ENCODE results near the gene FUNDC2. TPM values are rescaled to one million over a fixed set of nuclear protein-coding genes. Genes with fewer than 3 reads are reported as not detected.

Gene FUNDC2
- total RNA-seq, 3 donors from 2014 or later (not counting 1 experiment from before 2014, with no cell fraction given), result 49.7 to 52.9 (median 52.1) TPM

DNA sequence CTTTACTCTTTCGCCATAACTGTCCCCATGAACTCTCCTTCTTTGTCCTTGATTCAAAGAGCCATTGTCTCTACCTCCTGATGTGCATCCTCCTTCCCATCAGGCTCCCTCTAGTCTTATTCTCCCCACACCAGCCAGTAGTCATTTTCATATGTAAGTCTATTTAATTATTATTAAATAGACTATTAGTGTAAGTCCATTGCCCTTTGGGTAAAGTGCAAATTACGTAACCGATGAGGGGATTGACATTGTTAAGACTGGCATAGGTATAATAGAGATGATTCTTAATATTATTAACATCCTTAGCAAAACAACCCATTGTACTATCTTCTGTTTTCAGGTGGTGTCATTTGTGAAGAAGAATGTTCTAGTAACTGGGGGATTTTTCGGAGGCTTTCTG lies 27.6 kb downstream of the FUNDC2 start:
- Histone ChIP-seq H3K4me3 (ENCODE audit: low read length) (no peak overlapping the region), H3K27me3 (ENCODE audit: control insufficient read depth, insufficient read depth, low read length) (no peaks in the 10 kb centered on the region), H3K36me3 (ENCODE audit: control insufficient read depth, insufficient read depth, low read length) (peaks cover 7% of the 10 kb centered on the region), H3K27ac (ENCODE audit: low read length) (no peak overlapping the region), H3K4me1 (ENCODE audit: control insufficient read depth, insufficient read depth, low read length) (peaks cover 15% of the 10 kb centered on the region), H3K9me3 (ENCODE audit: control insufficient read depth, insufficient read depth, low read length) (no peaks in the 10 kb centered on the region)
- no peak for ATAC-seq
- no peak for DNase-seq
- 100% methylated on average over 1 of the region's 4 CpGs for WGBS (ENCODE audit: insufficient coverage)
- H3K4me3 Mint-ChIP-seq, result no peak overlapping the region
- intact Hi-C loops (cut with micrococcal nuclease), result no loop called here
- TF ChIP-seq, protein P1, sequence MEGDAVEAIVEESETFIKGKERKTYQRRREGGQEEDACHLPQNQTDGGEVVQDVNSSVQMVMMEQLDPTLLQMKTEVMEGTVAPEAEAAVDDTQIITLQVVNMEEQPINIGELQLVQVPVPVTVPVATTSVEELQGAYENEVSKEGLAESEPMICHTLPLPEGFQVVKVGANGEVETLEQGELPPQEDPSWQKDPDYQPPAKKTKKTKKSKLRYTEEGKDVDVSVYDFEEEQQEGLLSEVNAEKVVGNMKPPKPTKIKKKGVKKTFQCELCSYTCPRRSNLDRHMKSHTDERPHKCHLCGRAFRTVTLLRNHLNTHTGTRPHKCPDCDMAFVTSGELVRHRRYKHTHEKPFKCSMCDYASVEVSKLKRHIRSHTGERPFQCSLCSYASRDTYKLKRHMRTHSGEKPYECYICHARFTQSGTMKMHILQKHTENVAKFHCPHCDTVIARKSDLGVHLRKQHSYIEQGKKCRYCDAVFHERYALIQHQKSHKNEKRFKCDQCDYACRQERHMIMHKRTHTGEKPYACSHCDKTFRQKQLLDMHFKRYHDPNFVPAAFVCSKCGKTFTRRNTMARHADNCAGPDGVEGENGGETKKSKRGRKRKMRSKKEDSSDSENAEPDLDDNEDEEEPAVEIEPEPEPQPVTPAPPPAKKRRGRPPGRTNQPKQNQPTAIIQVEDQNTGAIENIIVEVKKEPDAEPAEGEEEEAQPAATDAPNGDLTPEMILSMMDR (IDR thresholded peaks at IDR 0.05), result no peak
- H3K36me3 Mint-ChIP-seq, result no peaks in the 10 kb centered on the region
- no peak overlapping the region for H3K27ac Mint-ChIP-seq
- H3K4me1 Mint-ChIP-seq, result peaks cover 7 to 20% of the 10 kb centered on the region in 2 donors
- no peaks in the 10 kb centered on the region for H3K27me3 Mint-ChIP-seq (ENCODE audit: low read depth in 2 of 2)
- no peaks in the 10 kb centered on the region for H3K9me3 Mint-ChIP-seq

DNA sequence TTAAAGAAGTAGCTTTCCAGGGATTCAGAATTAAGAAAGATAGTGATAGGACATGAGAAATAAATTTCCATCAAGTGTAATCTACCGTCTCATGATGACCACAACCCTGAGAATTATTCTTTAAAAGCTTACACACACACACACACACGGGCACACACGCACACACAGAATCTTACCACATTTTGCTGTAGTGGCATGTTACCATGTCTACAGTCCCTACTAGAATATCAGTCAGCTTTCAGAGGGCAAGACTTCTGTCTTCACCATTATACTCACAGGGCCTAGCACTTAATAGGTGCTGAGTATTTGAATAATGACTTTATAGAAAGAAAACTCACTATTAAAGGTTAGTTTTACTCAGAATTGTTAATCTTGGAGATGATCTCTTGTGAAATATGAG lies 28.9 kb downstream of the FUNDC2 start:
- Mint-ChIP-seq H3K27me3 (ENCODE audit: low read depth in 2 of 2) (no peaks in the 10 kb centered on the region), H3K36me3 (no peaks in the 10 kb centered on the region), H3K4me3 (no peak overlapping the region), H3K4me1 (peaks cover 7 to 20% of the 10 kb centered on the region in 2 donors), H3K9me3 (no peaks in the 10 kb centered on the region), H3K27ac (no peak overlapping the region)
- 86% methylated on average over 3 of the region's 3 CpGs for WGBS (ENCODE audit: insufficient coverage)
- TF ChIP-seq, protein P1 (IDR thresholded peaks at IDR 0.05), result no peak
- DNase-seq (no peak), ATAC-seq (no peak)
- Histone ChIP-seq H3K27me3 (ENCODE audit: control insufficient read depth, insufficient read depth, low read length) (no peaks in the 10 kb centered on the region), H3K4me1 (ENCODE audit: control insufficient read depth, insufficient read depth, low read length) (peaks cover 15% of the 10 kb centered on the region), H3K4me3 (ENCODE audit: low read length) (no peak overlapping the region), H3K36me3 (ENCODE audit: control insufficient read depth, insufficient read depth, low read length) (peaks cover 11% of the 10 kb centered on the region), H3K9me3 (ENCODE audit: control insufficient read depth, insufficient read depth, low read length) (no peaks in the 10 kb centered on the region), H3K27ac (ENCODE audit: low read length) (no peak overlapping the region)
- intact Hi-C loops (cut with micrococcal nuclease), result no loop called here

DNA sequence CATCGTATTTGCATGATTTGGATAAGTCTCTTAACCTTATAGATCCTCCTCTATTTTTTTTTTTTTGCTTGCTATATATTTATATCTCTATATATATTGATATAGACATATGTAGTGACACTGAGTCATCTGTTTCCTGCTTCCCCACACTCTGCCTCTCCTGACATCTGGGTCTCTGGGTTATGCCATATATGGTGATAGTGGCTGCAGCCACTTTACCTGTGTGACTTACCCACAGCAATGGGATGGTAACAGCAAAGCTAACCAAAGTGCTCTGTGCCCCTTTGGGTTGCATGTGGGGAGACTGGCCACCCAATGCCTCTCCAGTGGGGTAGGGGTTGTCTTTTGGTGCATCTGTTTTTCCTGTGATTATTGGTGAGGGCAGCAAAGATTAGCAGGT lies 29.8 kb downstream of the FUNDC2 start:
- DNase-seq (peak in 1 of 2 donors; percentile 12), ATAC-seq (no peak)
- H3K4me1 ChIP-seq (ENCODE audit: control insufficient read depth, insufficient read depth, low read length), result peaks cover 15% of the 10 kb centered on the region
- H3K9me3 ChIP-seq (ENCODE audit: control insufficient read depth, insufficient read depth, low read length), result no peaks in the 10 kb centered on the region
- H3K4me3 Mint-ChIP-seq, result no peak overlapping the region
- H3K27ac Mint-ChIP-seq, result no peak overlapping the region
- H3K27me3 Mint-ChIP-seq (ENCODE audit: low read depth in 2 of 2), result no peaks in the 10 kb centered on the region
- peaks cover 11% of the 10 kb centered on the region for H3K36me3 ChIP-seq (ENCODE audit: control insufficient read depth, insufficient read depth, low read length)
- peaks cover 7 to 20% of the 10 kb centered on the region in 2 donors for H3K4me1 Mint-ChIP-seq
- intact Hi-C loops (cut with micrococcal nuclease), result loop anchor here (2.0 kb wide), 1 partner anchor 138 kb away; no protein-coding TSS in a partner anchor
- H3K27ac ChIP-seq (ENCODE audit: low read length), result no peak overlapping the region
- no CpG with 5 or more reads among the region's 1 CpG for WGBS (ENCODE audit: insufficient coverage)
- no peak overlapping the region for H3K4me3 ChIP-seq (ENCODE audit: low read length)
- no peaks in the 10 kb centered on the region for H3K36me3 Mint-ChIP-seq
- TF ChIP-seq, protein P1 (IDR thresholded peaks at IDR 0.05), result no peak
- H3K27me3 ChIP-seq (ENCODE audit: control insufficient read depth, insufficient read depth, low read length), result no peaks in the 10 kb centered on the region
- H3K9me3 Mint-ChIP-seq, result no peaks in the 10 kb centered on the region

Measured in natural killer cell (primary cell).